HEK293 (cell line): ENCODE data around the gene CENPT.

Experiments
- CTCF ChIP-seq: fragments of 450-650 bp; formaldehyde crosslinking; IDR thresholded peaks from 2 replicates; pipeline ENCODE4 v1.5.1; 2016; ENCODE audit warnings: missing biosample characterization, missing genetic modification characterization
- ZBTB7A ChIP-seq: fragments of 450-650 bp; formaldehyde crosslinking; IDR thresholded peaks from 2 replicates; pipeline ENCODE4 v1.5.1; 2016; ENCODE audit warnings: low read depth, missing biosample characterization, missing genetic modification characterization
- ZNF292 ChIP-seq: fragments of 450-650 bp; formaldehyde crosslinking; IDR thresholded peaks from 2 replicates; pipeline ENCODE4 v1.5.1; 2016; ENCODE audit warnings: low read depth, missing biosample characterization, missing genetic modification characterization, borderline replicate concordance
- ZNF776 ChIP-seq: fragments of 450-650 bp; formaldehyde crosslinking; IDR thresholded peaks from 2 replicates; pipeline ENCODE4 v1.5.0; 2017; ENCODE audit warnings: missing biosample characterization, missing genetic modification characterization, borderline replicate concordance

- no peak for TF ChIP-seq ZNF292 (tag by site-specific recombination)
- no peak for TF ChIP-seq CTCF
- TF ChIP-seq ZNF776 (tag by site-specific recombination) = no peak
- no peak for TF ChIP-seq ZBTB7A
Observed at GRCh38 chr16:67869653-67870052, 22.2 kb upstream of the CENPT start.
